Endothelial cell of umbilical vein (primary cell): Measurements from ENCODE around the gene TMEM151B. TPM values are rescaled to one million over a fixed set of nuclear protein-coding genes. Genes with fewer than 3 reads are reported as not detected.

Experiments
- BruUV-seq: library from RNA; stranded (reverse); fragments of 400-500 nt; replicated peaks from 2 replicates; lab custom pipeline; 2021; lab: Mats Ljungman, UMichigan
- CTCF ChIA-PET: fragments of 300-600, 350-600 bp; sonication (Branson Sonifier 250); formaldehyde crosslinking; loops from one replicate; lab custom pipeline; 2021; ENCODE audit warnings: antibody characterized with exemption, inconsistent platforms; lab: Charles Lee
- POLR2A ChIA-PET: fragments of 300-600, 350-600 bp; sonication (Branson Sonifier 250); formaldehyde crosslinking; loops from one replicate; lab custom pipeline; 2021; ENCODE audit warnings: antibody characterized with exemption, inconsistent platforms; lab: Charles Lee
- DNase-seq: peaks from one replicate; pipeline ENCODE4 v3.0.0-alpha.2; 2011; ENCODE audit warnings: low read depth, low spot score
- FAIRE-seq: peaks from 2 replicates; lab custom pipeline; 2011; peaks lifted over from hg19 to GRCh38; lab: Jason Lieb, UNC
- H2AFZ ChIP-seq: 2 replicates; pipeline ENCODE4 v1.6.0; 2012; ENCODE audit warnings: low read depth, low read length, control low read depth, inconsistent platforms
- H3K27ac ChIP-seq: 2 replicates; pipeline ENCODE4 v1.5.1; 2011; ENCODE audit warnings: low read depth, mild to moderate bottlenecking, control low read depth, low read length, moderate library complexity; ENCODE audit not compliant: insufficient read depth
- H3K27me3 ChIP-seq, 2 experiments: 2 replicates each; pipeline versions ENCODE4 v1.6.0 to v1.6.1; 2011; ENCODE audit warnings: low read length in 2 of 2, mixed read lengths in 1 of 2; ENCODE audit not compliant: control insufficient read depth in 2 of 2, insufficient read depth in 2 of 2
- H3K36me3 ChIP-seq, 2 experiments: 2 replicates in 1 of 2; 3 replicates in 1 of 2; pipeline ENCODE4 v1.5.1; 2011; ENCODE audit warnings: low read length in 2 of 2, mild to moderate bottlenecking in 1 of 2, moderate library complexity in 1 of 2; ENCODE audit not compliant: control insufficient read depth in 2 of 2, insufficient read depth in 2 of 2; ENCODE audit errors: extremely low read depth in 1 of 2
- H3K4me1 ChIP-seq: 3 replicates; pipeline ENCODE4 v1.5.1; 2011; ENCODE audit warnings: mild to moderate bottlenecking, low read length; ENCODE audit not compliant: control insufficient read depth, insufficient read depth; ENCODE audit errors: extremely low read depth
- H3K4me2 ChIP-seq: 2 replicates; pipeline ENCODE4 v1.6.1; 2011; ENCODE audit warnings: low read length, control low read depth, mixed read lengths; ENCODE audit not compliant: insufficient read depth
- H3K4me3 ChIP-seq, 3 experiments: fragments of 200-600 bp in 1 of 3; sonication (generic), shearing (Covaris generic) in 1 of 3; replicated peaks in 1 of 3; 2 replicates each; pipeline ENCODE4 v1.5.1; 2011 to 2016; ENCODE audit warnings: control low read depth in 3 of 3, low read length in 3 of 3, mild to moderate bottlenecking in 2 of 3, inconsistent platforms in 1 of 3, low read depth in 1 of 3, moderate library complexity in 1 of 3; ENCODE audit not compliant: insufficient read depth in 1 of 3
- H3K79me2 ChIP-seq: 2 replicates; pipeline ENCODE4 v1.6.0; 2012; ENCODE audit warnings: low read length, inconsistent platforms; ENCODE audit not compliant: control insufficient read depth, insufficient read depth
- H3K9ac ChIP-seq: replicated peaks from 2 replicates; pipeline ENCODE3; 2011; ENCODE audit warnings: low read length, control low read depth; ENCODE audit not compliant: insufficient read depth; ENCODE audit errors: extremely low read depth
- H3K9me1 ChIP-seq: replicated peaks from 3 replicates; pipeline ENCODE4 v1.6.0; 2011; ENCODE audit warnings: mild to moderate bottlenecking, low read length; ENCODE audit not compliant: control insufficient read depth, insufficient read depth; ENCODE audit errors: extremely low read depth
- H3K9me3 ChIP-seq: replicated peaks from 2 replicates; pipeline ENCODE4 v1.5.1; 2012; ENCODE audit warnings: low read length, inconsistent platforms; ENCODE audit not compliant: control insufficient read depth, insufficient read depth
- H4K20me1 ChIP-seq: replicated peaks from 2 replicates; pipeline ENCODE3; 2011; ENCODE audit warnings: mild to moderate bottlenecking, low read length; ENCODE audit not compliant: control insufficient read depth, insufficient read depth; ENCODE audit errors: extremely low read depth
- EZH2 ChIP-seq: IDR thresholded peaks from 2 replicates; pipeline ENCODE4 v1.6.1; 2012; ENCODE audit warnings: borderline replicate concordance, low read depth, mild to moderate bottlenecking, moderate library complexity, low read length, inconsistent platforms; ENCODE audit not compliant: severe bottlenecking
- FOS ChIP-seq: IDR thresholded peaks from 2 replicates; pipeline ENCODE4 v1.6.1; 2011; ENCODE audit warnings: mild to moderate bottlenecking, low read length, moderate library complexity, borderline replicate concordance; ENCODE audit not compliant: insufficient read depth
- GATA2 ChIP-seq: IDR thresholded peaks from 2 replicates; pipeline ENCODE4 v1.7.0; 2011; ENCODE audit warnings: low read depth, mild to moderate bottlenecking, moderate library complexity, mixed read lengths, low read length; ENCODE audit not compliant: insufficient read length, insufficient read depth
- JUN ChIP-seq: IDR thresholded peaks from 2 replicates; pipeline ENCODE4 v1.6.1; 2011; ENCODE audit warnings: borderline replicate concordance, low read depth; ENCODE audit not compliant: insufficient read length, insufficient read depth
- MYC ChIP-seq: IDR thresholded peaks from one replicate; pipeline ENCODE4 v1.6.1; 2011; ENCODE audit warnings: mild to moderate bottlenecking, low read depth, low read length
- POLR2A ChIP-seq: IDR thresholded peaks from 2 replicates; pipeline ENCODE4 v1.6.1; 2012; ENCODE audit warnings: low read depth, mild to moderate bottlenecking, control low read depth, low read length
- POLR2AphosphoS5 ChIP-seq: IDR thresholded peaks from 2 replicates; pipeline ENCODE4 v1.6.1; 2012; ENCODE audit warnings: low read depth, mild to moderate bottlenecking, control low read depth, low read length, moderate library complexity; ENCODE audit not compliant: insufficient read depth
- dilution Hi-C: fragments of 300-500 bp; cut with MboI; formaldehyde crosslinking; loops from one replicate; pipeline ENCODE4 v1.15.0; 2019; ENCODE audit warnings: low sequenced_read_pairs; ENCODE audit not compliant: extremely low pct_ligation_motif_present
- intact Hi-C: fragments of 100-400 bp; cut with micrococcal nuclease; formaldehyde crosslinking; loops from one replicate; pipeline ENCODE4 v1.10.0; 2022
- polyA plus RNA-seq, 4 experiments: library from polyadenylated mRNA; depleted of rRNA in 3 of 4; stranded (reverse) in 3 of 4; unstranded in 1 of 4; fragments of >200 nt; gene quantifications; 2 replicates each; pipeline versions ENCODE4 v1.2.1 to v1.2.3, GENCODE V29; 2011 to 2012; ENCODE audit warnings: missing spikeins in 1 of 4
- total RNA-seq: library from RNA; stranded (reverse); gene quantifications from 2 replicates; pipeline ENCODE4 v1.2.3, GENCODE V29; 2021
- TF ChIP-seq, protein P1 (sequence below): IDR thresholded peaks from 2 replicates; pipeline ENCODE4 v1.6.1; 2011; ENCODE audit not compliant: insufficient read depth, insufficient read length
- TF ChIP-seq, protein P2 (sequence below), 2 donors: IDR thresholded peaks; 1 replicate in 1 of 2; 2 replicates in 1 of 2; pipeline ENCODE4 v1.5.1; 2011; ENCODE audit warnings: low read length in 2 of 2, mild to moderate bottlenecking in 2 of 2, moderate library complexity in 2 of 2, control low read depth in 1 of 2, inconsistent platforms in 1 of 2, low read depth in 1 of 2; ENCODE audit not compliant: insufficient read depth in 1 of 2; ENCODE audit errors: extremely low read depth in 1 of 2

Gene TMEM151B
- total and polyA plus RNA-seq, 2 donors (not counting 3 experiments of a cell fraction or from before 2014, with no cell fraction given), result 0.03 to 0.07 TPM

DNA sequence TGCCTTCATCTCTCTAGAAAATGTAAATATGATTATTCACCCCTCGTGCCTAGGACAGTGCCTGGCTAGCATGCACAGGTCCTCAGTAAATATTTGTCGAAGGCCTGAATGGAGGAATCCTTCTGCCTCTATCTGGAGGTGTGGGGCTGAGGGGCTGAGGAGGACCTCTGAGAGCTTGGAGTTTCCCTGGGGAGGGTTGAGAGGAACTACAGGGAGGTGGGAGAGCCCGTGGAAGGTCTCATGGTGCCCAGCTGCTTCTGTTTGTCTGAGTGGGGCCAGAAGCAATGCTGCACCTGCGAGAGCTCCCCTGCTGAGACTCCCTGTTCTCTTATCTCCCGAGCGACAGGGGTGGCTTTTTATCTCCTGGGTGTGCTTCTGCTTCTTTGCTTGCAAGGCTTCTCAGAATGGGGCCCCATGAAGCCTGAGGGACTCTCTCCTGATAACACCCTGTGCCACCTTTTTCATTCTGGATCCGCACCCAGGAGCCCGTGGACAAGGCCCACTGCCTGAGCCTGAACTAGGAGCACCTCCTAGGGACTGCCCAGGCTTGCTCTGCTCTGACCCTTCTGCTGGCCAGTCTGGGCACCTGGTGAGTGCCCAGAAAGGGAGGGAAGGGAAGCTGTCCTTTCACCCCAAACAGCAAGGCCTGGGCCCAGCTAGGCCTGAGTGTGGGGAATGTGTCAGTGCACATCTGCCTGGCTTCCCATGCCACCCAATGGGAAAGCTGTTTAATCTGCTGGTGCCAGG lies 44.5 kb upstream of the TMEM151B start:
- intact Hi-C loops (no loop called here), dilution Hi-C loops (no loop called here)
- POLR2A ChIA-PET, result interaction anchor here (5.3 kb wide), 1 partner anchor 21 kb away, joined by 34 read pairs; the partner anchor contains the start of gene HSP90AB1

DNA sequence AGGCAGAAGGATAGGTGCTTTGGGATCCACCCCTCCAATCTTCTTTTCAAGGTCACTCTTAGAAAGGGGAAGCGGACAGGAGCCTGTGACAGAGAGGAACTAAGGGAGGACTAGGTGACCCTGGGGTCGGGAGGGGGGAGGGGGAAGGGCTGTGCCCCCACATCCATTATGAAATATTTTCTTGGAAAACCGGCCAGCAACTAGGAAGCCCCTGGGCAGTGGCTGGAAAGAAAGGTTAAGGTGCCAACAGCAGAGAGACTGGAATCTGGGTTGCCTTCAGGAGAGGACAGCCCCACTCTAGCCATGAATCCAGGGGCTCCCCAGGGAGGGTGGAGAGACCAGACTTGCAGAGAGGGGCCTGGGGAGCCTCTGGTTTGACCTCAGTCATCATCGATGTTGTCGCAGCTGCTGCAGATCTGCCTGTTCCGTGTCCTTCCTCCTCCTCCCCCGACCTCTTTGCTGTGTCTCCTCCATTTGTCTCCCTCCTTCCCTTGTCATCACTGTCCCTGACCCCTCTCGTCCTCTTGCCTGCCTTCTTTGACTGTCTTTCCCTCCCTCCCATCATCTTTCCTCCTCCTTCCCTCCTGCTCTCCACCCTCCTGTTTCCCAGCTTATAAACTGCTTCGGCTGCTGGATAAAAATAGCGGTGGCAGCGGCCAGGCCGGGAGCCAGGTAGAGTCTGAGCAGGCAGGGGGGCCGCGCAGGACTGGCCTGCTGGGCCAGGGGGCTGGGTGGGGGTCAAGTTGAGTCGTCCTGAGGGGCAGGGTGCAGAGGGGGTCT lies 43.7 kb upstream of the TMEM151B start:
- intact Hi-C loops (no loop called here), dilution Hi-C loops (no loop called here)
- H2AFZ ChIP-seq, result no peak overlapping the region

More for the DNA sequence above, 44.5 kb upstream of the TMEM151B start:
- Histone ChIP-seq H3K4me1 (peaks cover 43% of the 10 kb centered on the region), H3K9ac (no peak overlapping the region), H3K9me1 (no peaks in the 10 kb centered on the region), H3K27me3 (no peaks in the 10 kb centered on the region), H3K4me3 (no peak overlapping the region), H2AFZ (no peak overlapping the region), H3K27ac (no peak overlapping the region), H3K9me3 (no peaks in the 10 kb centered on the region), H3K4me2 (peak overlapping the region; percentile 19), H3K79me2 (peaks cover 83% of the 10 kb centered on the region), H3K36me3 (peaks cover 2 to 11% of the 10 kb centered on the region in 2 experiments), H4K20me1 (no peaks in the 10 kb centered on the region)
- DNase-seq, result no peak
- BruUV-seq, result no TSS peak
- FAIRE-seq, result no peak
- CTCF ChIA-PET, result interaction anchor here (1.4 to 9.2 kb wide), 6 partner anchors 9 to 128 kb away, joined by 3 to 91 read pairs (median 38); no protein-coding TSS in a partner anchor
- TF ChIP-seq FOS, result no peak
- TF ChIP-seq, protein P1, sequence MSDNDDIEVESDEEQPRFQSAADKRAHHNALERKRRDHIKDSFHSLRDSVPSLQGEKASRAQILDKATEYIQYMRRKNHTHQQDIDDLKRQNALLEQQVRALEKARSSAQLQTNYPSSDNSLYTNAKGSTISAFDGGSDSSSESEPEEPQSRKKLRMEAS, result no peak

More for the DNA sequence above, 43.7 kb upstream of the TMEM151B start:
- Histone ChIP-seq H3K4me3 (no peak overlapping the region), H3K27me3 (no peaks in the 10 kb centered on the region), H3K4me1 (peaks cover 36% of the 10 kb centered on the region), H4K20me1 (no peaks in the 10 kb centered on the region), H3K9me1 (no peaks in the 10 kb centered on the region), H3K79me2 (peaks cover 83% of the 10 kb centered on the region), H3K27ac (no peak overlapping the region), H3K4me2 (no peak overlapping the region), H3K9me3 (no peaks in the 10 kb centered on the region), H3K36me3 (peaks cover 2 to 16% of the 10 kb centered on the region in 2 experiments), H3K9ac (no peak overlapping the region)
- ChIA-PET POLR2A (no interaction called here), CTCF (interaction anchor here (1.7 to 9.2 kb wide), 4 partner anchors 8 to 65 kb away, joined by 4 to 84 read pairs (median 38); no protein-coding TSS in a partner anchor)
- no peak for DNase-seq
- no peak for FAIRE-seq
- BruUV-seq, result no TSS peak
- TF ChIP-seq JUN, result no peak
- TF ChIP-seq POLR2A, result no peak
- TF ChIP-seq, protein P1, result no peak
- TF ChIP-seq, protein P2, sequence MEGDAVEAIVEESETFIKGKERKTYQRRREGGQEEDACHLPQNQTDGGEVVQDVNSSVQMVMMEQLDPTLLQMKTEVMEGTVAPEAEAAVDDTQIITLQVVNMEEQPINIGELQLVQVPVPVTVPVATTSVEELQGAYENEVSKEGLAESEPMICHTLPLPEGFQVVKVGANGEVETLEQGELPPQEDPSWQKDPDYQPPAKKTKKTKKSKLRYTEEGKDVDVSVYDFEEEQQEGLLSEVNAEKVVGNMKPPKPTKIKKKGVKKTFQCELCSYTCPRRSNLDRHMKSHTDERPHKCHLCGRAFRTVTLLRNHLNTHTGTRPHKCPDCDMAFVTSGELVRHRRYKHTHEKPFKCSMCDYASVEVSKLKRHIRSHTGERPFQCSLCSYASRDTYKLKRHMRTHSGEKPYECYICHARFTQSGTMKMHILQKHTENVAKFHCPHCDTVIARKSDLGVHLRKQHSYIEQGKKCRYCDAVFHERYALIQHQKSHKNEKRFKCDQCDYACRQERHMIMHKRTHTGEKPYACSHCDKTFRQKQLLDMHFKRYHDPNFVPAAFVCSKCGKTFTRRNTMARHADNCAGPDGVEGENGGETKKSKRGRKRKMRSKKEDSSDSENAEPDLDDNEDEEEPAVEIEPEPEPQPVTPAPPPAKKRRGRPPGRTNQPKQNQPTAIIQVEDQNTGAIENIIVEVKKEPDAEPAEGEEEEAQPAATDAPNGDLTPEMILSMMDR (IDR thresholded peaks at IDR 0.05; ENCODE audit: extremely low read depth in 1 of 2, insufficient read depth in 1 of 2, low read depth in 1 of 2, low read length in 2 of 2), result no peak
- no peak for TF ChIP-seq EZH2
- TF ChIP-seq FOS, result no peak
- TF ChIP-seq MYC, result no peak
- no peak for TF ChIP-seq GATA2
- TF ChIP-seq POLR2AphosphoS5, result no peak
